Stimulated activated CD4-positive, alpha-beta T cell treated with anti-CD3 and anti-CD28 coated beads, TNF-alpha, amount 100 ng/mL, for 1 hour (primary cell): ENCODE measurements around the gene OR2V2.
"Not testable (repeated sequence)": the region's sequence is repeated elsewhere in the genome, so short reads cannot be mapped to it uniquely, and the experiment has no call there.

Experiments used
- DNase-seq, 3 donors: peaks; one replicate each; pipeline ENCODE4 v3.0.0-alpha.2; 2020; ENCODE audit warnings: low read depth in 3 of 3, low spot score in 1 of 3

Gene OR2V2

DNA sequence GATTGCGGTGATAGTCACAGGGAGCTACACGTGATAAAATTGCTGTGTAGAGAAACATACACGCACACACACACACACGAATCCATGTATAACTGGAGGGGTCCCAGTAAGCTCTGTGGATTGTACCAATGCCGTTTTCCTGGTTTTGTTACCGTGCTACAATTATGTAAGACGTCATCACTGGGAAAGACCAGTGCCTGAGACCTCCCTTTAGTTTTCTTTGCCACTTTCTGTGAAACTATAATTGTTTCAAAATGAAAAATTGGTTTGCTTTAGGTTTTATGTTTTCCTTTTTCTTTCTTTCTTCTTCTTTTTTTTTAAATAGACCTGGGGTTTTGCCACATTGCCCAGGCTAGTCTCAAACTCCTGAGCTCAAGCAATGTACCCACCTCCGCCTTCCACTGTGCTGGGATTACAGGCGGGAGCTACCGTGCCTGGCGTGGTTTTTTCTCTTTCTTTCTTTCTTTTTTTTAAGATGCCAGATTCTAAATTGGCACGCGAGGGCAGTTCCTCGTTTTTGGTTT is 21.3 kb downstream of the OR2V2 start:
- no peak for DNase-seq

DNA sequence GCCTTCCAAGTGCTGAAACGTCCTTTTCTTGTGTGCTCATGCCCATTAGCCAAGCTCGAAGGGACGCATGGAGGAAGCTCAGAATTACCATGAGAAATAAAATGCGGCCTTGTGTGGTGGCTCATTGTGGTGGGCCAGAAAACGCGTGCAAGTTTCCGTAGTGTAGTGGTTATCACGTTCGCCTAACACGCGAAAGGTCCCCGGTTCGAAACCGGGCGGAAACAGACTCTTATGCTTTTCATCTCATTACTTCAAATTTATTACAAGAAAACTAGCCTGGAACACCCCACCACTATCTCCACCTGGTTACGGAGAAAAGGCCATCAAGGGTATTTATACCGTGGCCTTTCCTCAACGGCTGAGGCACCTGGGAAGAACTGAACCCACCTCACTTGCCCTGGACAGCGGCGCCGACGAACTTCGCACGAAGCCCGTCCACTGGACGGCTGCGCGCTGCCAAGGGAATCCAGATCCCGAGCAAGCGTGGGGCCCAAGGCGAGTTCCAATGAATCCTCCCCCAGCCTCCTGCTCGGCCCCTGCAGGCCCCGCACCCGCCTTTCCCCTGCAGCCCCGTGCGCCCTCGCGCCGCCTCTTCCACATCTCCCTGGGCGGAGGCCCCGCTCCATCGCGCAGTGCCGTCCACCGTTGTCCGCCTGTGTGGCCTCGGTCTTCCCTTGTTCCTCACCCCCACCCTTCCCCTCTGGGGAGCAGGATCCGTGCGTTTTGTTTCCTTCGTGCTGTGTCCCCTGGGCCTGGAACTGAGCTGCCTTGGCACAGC is 22.3 kb downstream of the OR2V2 start:
- DNase-seq: peak in 2 of 3 donors; percentile 34 to 85

DNA sequence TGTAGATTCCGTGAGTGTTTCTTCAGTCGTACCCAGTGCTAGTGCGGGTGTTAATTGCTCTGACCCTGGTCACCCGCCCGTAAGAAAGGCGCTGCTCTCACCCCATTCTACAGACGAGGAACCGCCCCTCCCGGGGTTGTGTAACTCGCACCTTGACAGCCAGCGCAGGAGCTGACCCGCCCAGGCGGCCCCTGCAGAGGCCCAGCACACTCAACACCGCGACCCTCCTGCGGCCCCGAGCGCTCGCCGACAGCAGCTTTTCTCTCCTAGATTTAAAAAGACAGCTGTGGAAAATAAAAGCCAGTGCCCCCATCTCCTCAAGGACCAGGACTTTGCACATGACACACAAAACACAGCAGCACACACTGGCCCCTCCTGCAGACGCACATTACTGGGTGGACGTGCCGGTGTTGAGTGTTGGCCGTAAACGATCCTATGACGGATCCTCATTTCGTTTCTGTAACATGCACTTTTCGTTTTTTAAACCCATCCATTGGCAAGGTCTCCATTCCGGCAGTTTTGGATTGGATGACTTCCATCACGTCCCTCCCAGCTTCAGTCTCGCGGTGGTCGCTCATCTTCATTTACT is 22.9 kb downstream of the OR2V2 start:
- DNase-seq: no peak

DNA sequence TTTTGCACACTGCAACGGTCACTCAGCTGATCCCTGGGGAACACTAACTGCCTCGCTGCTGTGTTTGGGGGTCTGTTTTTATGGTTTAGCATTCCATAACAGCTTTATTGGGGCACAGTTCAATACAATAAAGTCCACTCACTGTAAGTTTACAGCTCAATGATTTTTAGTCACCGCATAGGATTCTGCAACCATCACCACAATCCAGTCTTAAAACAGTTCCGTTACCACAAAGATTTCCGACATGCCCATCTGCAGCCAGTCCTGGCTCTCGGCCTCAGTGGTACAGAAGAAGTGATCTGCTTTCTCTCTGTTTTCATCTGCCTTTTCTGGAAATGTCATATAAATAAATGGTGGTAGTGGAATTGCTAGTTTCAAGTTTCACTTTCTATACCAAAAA is 23.6 kb downstream of the OR2V2 start:
- no peak for DNase-seq

DNA sequence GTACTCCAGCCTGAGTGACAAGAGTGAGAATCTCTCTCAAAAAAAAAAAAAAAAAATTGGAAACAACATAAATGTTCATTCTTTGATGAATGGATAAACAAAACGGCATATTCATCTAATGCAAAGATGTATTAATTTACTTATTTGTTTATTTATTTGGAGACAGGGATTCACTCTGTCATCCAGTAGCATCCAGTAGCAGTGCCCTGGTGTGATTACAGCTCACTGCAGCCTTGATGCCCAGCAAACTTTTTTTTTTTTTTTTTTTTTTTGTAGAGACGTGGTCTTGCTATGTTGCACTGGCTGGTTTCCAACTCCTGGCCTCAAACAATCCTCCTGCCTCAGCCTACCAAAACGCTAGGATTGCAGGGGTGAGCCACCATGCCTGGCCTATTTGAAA is 24.4 kb downstream of the OR2V2 start:
- DNase-seq: no peak

- DNase-seq: peak in 1 of 3 donors; percentile 64
Measured at GRCh38 chr5:181173027-181173419, 25.6 kb downstream of the OR2V2 start.

DNA sequence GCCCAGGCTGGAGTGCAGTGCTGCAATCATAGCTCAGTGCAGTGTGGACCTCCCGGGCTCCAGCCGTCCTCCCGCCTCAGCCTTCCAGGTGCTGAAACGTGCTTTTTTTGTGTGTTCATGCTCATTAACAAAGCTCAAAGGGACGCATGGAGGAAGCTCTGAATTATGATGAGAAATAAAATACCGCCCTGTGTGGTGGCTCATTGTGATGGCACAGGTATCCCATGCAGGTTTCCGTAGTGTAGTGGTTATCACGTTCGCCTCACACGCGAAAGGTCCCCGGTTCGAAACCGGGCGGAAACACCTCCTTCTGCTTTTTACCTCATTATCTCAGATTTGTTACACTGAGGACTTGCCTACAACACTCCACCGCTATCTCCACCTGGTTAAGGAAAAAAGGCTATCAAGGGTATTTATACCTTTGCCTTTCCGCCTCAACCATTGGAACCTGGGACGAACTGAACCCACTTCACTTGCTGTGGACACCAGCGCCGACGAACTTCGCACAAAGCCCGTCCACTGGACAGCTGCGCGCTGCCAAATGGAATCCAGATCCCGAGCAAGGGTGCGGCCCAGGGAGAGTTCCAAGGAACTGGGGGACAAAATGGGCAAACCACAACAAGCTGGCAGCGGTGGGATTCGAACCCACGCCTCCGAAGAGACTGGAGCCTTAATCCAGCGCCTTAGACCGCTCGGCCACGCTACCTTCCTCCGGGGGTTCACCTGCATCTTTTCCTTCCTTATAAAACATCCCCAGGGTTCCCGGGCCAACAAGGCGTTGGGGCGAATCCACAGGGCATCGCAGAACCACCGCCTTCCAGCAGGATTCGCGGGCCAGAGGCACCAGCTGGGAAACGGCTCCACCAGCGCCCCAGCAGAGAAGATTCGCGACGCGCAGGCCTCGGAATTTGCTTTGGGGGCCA is 26.3 kb downstream of the OR2V2 start:
- DNase-seq: peak in 1 of 3 donors; percentile 75

- DNase-seq: no peak
Measured at GRCh38 chr5:181176254-181176952, 29.0 kb downstream of the OR2V2 start.

DNA sequence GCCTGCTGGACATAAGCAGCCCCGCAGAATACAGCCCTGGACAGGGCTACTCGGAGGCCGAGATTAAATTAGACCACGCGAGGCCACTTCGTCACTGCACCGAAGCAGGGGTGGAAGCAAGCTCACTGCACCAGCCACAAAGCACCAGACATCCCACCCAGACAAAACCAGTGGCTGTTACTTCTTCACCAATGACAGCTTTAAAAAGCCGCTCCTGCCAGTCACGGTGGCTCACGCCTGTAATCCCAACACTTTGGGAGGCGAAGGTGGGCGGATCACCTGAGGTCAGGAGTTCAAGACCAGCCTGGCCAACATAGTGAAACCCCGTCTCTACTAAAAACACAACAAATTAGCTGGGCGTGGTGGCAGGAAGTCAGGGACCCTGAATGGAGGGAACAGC is 30.2 kb downstream of the OR2V2 start:
- not testable (repeated sequence) for DNase-seq

DNA sequence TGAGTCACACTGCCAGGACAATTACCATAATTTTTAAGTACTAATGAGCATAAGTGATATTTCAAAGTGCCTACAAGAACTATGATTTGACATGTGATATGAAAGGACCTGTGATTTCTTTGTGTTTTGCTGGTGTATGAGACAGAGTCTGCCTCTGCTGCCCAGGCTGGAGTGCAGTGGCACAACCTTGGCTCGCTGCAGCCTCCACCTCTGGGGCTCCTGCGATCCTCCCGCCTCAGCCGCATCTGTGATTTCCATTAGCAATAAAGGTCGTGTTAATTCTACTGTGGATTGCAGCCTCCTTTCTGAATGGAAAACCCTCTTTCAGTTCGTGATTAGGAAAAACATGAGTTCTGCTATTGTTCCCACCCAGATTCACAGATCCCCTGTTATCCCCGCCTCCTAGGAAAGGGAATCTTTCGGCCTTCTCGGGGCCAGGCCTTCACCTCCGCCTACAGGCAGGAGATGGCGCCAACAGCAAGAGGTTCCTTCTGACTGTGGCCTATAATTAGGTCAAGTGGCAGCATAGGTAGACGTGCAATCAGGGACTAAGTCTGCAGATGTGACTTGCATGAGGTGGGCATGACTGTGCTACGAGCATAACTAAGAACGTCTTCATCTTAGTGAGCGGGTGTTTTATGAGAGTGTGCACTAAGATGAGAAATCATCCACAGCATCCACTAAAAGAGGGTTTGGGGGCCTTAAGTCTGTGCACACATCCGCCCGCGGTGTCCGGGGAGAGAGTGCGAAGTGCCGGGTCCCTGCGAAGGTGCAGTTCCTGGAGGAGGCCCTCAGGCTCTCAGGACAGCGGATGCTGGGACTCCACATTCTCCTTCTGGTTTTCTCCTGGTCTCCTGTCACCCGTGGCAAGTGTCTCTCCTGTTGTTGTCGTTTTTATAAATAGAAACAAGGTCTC is 34.5 kb downstream of the OR2V2 start:
- no peak for DNase-seq

DNA sequence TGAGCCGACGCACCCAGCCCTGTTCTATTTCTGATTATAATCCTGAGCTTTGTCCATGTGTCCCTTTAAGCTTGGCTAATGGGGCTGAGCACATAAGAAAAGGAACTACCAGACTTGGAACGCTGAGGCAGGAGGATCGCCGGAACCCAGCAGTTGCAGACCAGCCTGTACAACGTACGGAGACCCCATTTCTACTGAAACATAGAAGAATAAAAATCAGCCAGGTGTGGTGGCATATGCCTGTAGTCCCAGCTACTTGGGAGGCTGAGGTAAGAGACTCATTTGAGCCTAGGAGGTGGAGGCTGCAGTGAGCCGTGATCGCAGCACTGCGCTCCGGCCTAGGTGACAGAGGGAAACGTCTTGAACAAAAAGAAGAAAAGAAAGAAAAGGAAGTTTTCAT is 35.3 kb downstream of the OR2V2 start:
- no peak for DNase-seq

DNA sequence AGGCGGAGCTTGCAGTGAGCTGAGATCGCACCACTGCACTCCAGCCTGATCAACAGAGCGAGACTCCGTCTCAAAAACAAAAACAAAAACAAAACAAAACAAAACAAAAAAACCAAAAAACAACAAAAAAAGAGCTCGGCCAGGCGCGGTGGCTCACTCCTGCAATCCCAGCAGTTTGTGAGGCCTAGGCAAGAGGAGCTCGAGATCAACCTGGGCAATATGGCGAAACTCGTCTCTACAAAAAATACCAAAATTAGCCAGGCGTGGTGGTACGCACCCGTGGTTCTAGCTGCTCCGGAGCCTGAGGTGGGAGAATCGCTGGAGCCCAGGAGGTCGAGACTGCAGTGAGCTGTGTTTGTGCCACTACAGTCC is 37.4 kb downstream of the OR2V2 start:
- DNase-seq: no peak

DNA sequence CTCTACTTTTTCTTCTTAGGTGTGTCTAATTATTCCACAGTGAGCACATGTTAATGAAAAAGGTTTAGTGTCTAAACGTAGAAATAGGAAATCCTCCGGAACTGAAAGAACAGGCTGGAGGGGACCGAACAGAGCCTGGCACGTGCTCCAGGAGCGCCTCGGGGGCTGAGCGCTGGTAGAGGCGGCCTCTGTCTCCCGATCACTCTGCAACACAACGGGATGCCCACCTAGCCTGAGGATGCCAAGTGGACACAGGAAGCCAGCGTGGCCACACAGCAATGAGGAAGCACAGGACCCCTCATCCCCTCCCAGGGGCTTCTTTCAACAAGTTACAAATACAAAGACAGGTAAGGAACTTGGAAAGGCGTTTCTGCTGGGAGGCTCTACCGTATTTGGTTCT is 38.2 kb downstream of the OR2V2 start:
- no peak for DNase-seq

DNA sequence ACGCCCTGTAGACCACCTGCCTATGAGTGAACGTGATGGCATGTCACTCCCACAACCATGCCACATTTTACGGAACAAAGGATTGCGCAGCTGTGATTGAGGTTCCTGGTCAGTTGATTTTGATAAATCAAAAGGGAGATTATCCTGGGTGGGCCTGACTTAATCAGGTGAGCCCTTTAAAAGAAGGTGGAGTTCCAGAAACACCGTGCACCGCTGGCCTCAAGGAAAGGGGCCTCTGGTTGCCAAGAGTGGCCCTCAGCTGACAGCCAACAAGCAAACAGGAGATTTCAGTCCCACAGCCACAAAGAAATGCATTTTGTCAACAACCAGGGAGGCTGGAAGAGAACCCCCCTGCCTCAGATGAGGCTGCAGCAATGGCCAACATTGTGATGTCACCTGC is 38.6 kb downstream of the OR2V2 start:
- DNase-seq: no peak

DNA sequence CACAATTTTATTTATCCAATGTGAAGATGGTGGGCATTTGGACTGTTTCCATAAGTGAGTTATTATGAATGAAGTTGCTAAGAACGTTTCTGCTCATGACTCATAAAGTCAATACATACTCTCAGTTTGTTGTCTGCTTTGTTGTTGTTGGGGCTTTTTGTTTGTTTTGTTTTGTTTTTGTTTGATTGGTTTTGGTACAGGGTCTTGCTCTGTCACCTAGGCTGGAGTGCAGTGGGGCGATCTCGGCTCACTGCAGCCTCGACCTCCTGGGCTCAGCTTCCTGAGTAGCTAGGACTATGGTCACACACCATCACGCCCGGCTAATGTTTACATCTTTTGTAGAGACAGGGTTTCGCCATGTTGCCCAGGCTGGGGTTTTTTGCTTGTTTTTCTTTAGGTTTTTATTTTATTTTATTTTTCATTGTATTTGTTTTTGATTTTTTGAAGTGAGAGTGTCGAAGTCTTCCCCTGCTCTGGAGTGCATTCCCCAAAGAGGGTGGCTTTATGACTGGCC is 39.7 kb downstream of the OR2V2 start:
- no peak for DNase-seq

DNA sequence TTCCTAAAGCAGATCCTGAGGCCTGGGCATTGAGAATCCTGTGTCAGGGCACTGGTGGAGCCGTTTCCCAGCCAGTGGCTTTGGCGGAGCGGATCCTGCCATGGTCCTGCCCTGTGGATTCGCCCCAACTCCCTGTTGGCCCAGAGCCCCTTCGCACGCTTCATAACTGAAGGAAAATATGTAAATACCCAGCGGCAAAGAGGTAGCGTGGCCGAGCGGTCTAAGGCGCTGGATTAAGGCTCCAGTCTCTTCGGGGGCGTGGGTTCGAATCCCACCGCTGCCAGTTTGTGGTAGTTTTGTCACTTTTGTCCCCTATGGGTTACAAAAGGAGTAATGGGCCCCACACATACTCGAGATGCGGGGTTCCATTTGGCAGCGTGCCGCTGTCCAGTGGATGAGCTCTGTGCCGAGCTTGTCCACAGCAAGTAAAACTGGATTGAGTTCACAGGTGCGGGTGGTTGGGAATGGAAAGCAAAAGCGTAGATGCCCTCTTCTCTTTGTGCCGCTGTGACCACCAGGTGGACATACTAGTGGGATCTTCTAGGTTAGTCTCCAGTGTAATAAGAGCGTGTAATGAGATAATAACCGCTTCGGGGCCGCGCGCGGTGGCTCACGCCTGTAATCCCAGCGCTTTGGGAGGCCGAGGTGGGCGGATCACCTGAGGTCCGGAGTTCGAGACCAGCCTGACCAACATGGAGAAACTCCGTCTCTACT is 40.3 kb downstream of the OR2V2 start:
- peak in 1 of 3 donors; percentile 48 for DNase-seq

DNA sequence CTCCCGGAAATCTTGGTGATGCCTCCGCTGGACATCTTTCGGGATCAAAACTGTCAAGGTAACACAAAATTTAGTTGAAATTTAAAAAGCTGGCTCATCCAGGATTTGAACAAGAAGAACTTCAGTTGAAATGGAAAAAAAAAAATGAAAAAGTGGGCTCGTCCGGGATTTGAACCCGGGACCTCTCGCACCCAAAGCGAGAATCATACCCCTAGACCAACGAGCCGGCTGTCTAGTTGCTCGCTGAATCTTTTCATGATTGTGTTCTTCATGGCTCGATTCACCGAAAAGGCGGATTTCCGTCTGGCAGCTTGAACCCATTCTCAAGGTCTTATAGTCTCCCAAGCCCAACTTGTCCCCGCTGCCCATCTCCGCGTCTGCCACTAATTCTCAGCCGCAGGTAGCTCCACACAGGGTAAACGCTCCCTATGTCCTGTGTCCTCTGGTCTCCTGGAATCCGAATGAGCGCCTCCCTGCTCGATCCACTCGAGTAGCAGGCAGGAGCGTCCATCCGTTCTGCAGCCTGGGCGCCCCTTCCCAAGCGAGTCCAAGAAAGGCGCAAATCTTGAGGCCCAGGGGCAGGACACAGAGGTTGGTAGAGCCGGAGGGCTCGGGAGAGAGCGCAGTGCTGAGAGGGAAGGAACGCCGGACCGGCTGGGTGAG is 41.4 kb downstream of the OR2V2 start:
- DNase-seq: peak in 2 of 3 donors; percentile 55 to 80

DNA sequence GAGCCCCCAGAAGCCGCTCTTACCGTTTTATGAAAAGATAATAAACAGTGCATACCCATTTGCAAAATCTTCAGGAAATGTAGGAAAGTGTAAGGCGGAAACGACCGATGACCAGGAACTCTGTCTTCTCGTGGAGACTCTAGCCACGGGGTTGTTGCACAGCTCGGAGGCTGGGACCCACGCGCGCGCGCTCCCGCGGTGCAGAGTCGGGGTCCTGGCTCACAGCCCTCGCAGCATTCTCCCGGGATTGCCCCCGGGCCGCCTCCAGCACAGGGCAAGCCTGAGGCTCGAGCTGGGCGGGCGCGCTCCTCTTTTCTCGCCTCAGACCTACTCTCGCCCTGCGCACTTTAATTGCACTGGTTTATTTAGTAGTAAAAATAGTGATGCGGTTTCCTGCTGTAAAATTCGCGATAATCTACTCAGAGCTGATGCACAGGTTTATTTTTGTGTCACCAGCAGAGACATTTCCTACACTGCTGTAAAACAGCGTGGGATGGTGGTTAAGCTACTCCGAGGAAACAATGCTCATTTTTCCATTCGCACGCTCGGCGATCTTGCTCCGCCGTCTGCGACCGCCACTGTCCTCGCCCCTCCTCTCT is 42.1 kb downstream of the OR2V2 start:
- peak in 2 of 3 donors; percentile 18 to 24 for DNase-seq
